ENCODE results near the gene NTM.

DNA sequence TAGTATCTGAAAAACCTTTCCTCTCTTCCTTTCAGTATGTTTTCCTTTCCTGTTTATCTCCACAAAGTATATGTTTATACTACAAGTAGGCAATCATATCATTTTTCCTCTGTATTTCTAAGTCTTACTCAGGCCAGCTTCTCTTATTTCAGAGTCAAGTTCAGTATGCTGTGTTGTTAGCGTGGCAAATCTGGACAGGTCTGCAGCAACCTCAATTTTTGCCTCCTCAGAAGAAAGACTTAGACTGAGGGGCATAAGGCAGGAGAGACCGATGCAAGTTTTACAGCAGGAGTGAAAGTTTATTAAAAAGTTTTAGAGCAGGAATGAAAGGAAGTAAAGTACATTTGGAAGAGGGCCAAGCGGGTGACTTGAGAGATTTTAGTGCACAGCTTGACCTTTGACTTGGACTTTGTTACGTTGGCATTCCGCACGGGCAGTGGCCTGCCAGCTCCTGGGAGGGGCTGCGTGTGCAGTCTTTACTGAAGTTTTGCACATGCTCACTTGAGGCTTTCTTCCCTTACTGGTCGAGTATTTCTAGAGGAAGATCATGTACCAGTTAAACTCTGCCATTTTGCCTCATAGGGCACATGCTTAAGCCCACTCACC lies 343.2 kb downstream of the NTM start:
- no peak for TF ChIP-seq EZH2phosphoT487 (IDR thresholded peaks at IDR 0.05; ENCODE audit: borderline replicate concordance)
- TF ChIP-seq, protein P1, sequence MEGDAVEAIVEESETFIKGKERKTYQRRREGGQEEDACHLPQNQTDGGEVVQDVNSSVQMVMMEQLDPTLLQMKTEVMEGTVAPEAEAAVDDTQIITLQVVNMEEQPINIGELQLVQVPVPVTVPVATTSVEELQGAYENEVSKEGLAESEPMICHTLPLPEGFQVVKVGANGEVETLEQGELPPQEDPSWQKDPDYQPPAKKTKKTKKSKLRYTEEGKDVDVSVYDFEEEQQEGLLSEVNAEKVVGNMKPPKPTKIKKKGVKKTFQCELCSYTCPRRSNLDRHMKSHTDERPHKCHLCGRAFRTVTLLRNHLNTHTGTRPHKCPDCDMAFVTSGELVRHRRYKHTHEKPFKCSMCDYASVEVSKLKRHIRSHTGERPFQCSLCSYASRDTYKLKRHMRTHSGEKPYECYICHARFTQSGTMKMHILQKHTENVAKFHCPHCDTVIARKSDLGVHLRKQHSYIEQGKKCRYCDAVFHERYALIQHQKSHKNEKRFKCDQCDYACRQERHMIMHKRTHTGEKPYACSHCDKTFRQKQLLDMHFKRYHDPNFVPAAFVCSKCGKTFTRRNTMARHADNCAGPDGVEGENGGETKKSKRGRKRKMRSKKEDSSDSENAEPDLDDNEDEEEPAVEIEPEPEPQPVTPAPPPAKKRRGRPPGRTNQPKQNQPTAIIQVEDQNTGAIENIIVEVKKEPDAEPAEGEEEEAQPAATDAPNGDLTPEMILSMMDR (conservative IDR thresholded peaks at IDR 0.05; ENCODE audit: low read length), result no peak

All from Loucy (cell line).